GM21381 (cell line): Measurements from ENCODE around the gene SNX25.
A peak's percentile ranks its signal among the peaks of the same experiment; 100 is the strongest.

Experiments
- ATAC-seq: cut with Tn5 transposase; IDR thresholded peaks from one replicate; pipeline ENCODE4 v1.9.1; 2021; ENCODE audit warnings: mild to moderate bottlenecking, moderate library complexity; ENCODE audit not compliant: unreplicated experiment

Gene SNX25

DNA sequence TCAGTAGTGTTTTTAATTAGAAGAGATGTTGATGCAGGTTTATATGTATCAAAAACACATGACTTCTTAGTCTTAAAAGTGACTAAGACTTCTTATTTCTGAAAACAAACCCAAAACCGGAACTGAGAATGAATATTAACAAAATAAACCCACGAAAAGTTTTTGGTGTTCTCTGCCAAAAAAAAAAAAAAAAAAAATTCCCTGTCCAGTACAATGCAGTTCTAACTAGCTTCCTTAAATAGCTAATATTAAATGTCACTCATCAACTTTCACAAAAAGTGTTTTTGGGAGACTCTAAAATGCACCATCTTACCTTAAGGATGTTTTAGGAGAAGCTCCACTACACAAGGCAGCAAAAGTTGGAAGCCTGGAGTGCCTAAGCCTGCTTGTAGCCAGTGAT, 189.2 kb downstream of the SNX25 start:
- ATAC-seq = no peak

DNA sequence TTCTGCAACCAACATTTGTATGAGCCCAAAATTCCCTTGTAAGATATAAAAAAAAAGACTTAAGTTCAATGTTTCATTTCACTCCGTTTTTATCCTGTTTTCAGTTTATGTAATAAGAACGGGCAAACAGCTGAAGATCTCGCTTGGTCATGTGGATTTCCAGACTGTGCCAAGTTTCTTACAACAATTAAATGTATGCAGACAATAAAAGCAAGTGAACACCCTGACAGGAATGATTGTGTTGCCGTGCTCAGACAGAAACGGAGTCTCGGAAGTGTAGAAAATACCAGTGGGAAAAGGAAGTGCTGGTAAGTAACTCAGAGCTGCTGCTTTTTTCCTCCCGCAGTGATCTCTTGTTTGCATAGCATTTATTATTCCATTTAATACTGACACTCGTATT, 190.1 kb downstream of the SNX25 start:
- no peak for ATAC-seq

DNA sequence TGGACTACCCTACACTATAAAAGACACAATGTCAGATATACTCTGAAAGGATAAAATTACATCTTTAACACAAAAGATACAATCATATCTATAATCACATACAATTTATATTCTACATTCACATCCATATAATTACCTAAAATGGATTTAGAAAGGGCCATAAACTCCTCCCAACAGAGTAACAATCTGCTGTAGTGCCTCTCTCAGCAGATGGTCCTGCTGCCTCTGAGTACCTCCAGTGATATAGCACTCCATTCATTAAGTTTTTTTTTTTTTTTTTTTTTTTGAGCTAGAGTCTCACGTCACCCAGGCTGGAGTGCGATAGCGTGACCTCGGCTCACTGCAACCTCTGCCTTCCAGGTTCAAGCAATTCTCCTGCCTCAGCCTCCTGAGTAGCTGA, 194.6 kb downstream of the SNX25 start:
- ATAC-seq = no peak

DNA sequence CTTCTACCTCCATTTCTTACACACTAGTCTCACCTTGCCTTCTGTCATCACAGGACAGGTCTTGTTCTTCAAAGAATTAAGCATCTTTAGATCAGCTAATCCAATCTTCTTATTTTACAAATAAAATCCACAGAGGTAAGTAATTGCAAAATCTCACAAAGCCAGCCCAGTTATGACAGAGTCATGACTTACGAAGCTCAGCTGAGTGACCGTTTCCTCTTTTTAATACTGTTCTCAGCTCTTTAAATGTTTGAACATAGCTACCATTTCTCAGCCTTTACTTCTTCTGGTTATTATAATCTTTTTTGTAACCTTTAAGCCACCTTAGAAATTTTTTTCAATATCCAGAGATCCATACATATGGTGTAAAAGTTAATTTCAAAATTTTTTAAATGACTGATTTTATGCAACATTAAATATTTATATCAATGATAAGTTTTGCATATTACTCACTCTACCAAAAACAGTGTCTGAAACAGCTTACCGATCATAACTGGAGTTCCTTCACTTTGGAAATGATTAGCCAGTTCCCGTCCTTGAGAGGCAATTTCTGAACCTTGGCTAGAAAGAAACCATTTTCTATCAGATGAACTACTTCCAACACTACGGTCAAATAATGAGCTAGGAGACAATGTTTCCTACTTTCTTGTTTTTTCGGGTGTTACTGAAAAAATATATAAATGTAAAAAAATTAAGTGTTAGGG, 196.1 kb downstream of the SNX25 start:
- peak; percentile 56 for ATAC-seq

DNA sequence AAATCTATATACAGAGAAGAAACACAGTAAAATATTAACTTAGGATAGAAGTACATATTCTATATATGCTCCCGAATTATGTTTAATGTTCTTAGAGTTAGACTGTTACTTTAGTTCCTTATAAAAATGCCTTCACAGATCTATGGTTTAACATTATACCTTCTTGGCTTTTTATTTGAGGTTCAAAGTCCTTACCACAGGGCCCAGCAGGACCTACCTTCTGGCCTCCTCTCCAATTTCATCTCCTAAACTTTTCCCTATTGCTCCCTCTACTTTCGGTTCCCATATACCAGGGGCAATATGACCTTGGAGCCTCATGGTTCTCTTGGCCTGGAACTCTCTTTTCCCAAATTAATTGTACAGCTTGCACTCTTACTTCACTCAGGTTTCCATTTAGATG, 199.0 kb downstream of the SNX25 start:
- no peak for ATAC-seq

DNA sequence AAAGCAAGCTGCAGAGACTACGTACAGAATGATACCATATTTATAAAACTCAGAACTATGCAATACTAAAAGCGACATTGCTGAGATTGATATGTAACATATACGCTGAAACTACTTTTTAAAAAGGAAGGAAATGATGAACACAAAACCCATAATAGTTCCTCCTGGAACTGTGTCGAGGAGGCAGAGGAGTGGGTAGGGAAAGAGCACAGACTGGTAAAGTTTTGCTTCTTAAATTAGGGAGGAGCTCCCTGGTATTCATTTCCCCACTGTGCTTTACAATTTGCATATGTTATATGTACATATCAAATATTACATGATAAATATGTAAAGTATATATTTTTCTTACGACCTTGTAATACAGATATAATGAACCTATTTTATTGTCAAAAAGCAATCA, 202.5 kb downstream of the SNX25 start:
- ATAC-seq = no peak

DNA sequence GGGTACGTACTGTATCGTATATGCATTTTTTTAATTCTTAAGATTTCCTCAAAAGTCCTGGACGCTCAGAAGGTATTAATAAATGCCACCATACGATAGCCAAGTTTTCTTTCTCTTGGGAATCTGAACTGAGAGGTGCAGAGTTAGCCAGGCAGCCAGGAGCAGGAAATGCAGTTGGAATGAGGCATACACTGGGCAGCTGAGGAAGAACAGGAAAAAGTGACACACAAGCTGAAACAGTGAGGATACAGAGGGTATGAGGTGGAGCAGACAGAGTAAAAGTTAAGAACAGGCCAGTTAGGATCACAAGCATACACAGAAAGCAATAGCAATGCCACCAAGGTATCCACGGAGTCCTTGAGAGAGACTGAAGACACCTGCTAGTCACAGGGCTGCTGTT, 203.0 kb downstream of the SNX25 start:
- ATAC-seq = no peak
